Aorta (tissue), 5 donors: ENCODE data around the gene PHIP. TPM values are rescaled to one million over a fixed set of nuclear protein-coding genes. Genes with fewer than 3 reads are reported as not detected.
A peak's percentile ranks its signal among the peaks of the same experiment; 100 is the strongest.

Experiments
- ATAC-seq: fragments of 200-7000 bp; cut with Tn5 transposase; one replicate; pipeline ENCODE4 v1.9.1; 2022; ENCODE audit warnings: moderate library complexity; ENCODE audit not compliant: low FRiP score
- DNase-seq, 2 donors: peaks; one replicate each; pipeline ENCODE4 v3.0.0-alpha.2; 2020
- H3K27ac ChIP-seq, 2 donors: one replicate each; pipeline ENCODE4 v1.5.1; 2013; ENCODE audit warnings: low read length in 2 of 2, mild to moderate bottlenecking in 2 of 2, moderate library complexity in 2 of 2, control low read depth in 1 of 2, inconsistent platforms in 1 of 2, low read depth in 1 of 2
- H3K27me3 ChIP-seq, 2 donors: one replicate each; pipeline ENCODE4 v1.6.1; 2013; ENCODE audit warnings: control low read depth in 1 of 2, low read length in 1 of 2, mild to moderate bottlenecking in 1 of 2, moderate library complexity in 1 of 2; ENCODE audit not compliant: insufficient read depth in 2 of 2, control insufficient read depth in 1 of 2
- H3K36me3 ChIP-seq, 2 donors: one replicate each; pipeline ENCODE4 v1.6.1; 2013; ENCODE audit warnings: control low read depth in 1 of 2, low read length in 1 of 2, mild to moderate bottlenecking in 1 of 2; ENCODE audit not compliant: insufficient read depth in 2 of 2, control insufficient read depth in 1 of 2
- H3K4me1 ChIP-seq, 2 donors: one replicate each; pipeline ENCODE4 v1.6.1; 2013; ENCODE audit warnings: low read length in 2 of 2, control low read depth in 1 of 2, mild to moderate bottlenecking in 1 of 2, moderate library complexity in 1 of 2; ENCODE audit not compliant: insufficient read depth in 2 of 2, control insufficient read depth in 1 of 2
- H3K4me3 ChIP-seq, 2 donors: one replicate each; pipeline ENCODE4 v1.5.1; 2013; ENCODE audit warnings: low read length in 2 of 2, control low read depth in 1 of 2, mild to moderate bottlenecking in 1 of 2
- H3K9me3 ChIP-seq: one replicate; pipeline ENCODE4 v1.6.1; 2013; ENCODE audit warnings: mild to moderate bottlenecking, low read length; ENCODE audit not compliant: control insufficient read depth
- WGBS, 2 donors: extraction: QIAGEN DNeasy Blood & Tissue Kit; methylation state at CpG; one replicate each; pipeline ENCODE4 v1.1.7; 2013; 5-methylcytosine and 5-hydroxymethylcytosine counted together
- intact Hi-C, 2 donors: fragments of 100-400 bp; cut with DNase I; formaldehyde crosslinking; loops; one replicate each; pipeline versions ENCODE4 v1.14.2 to v1.15.0; 2022
- long read RNA-seq, 2 donors: library from polyadenylated mRNA; unstranded; transcript quantifications; one replicate each; pipeline ENCODE4 v2.0.0, GENCODE V29; 2020 to 2021
- polyA plus RNA-seq, 2 donors: library from polyadenylated mRNA; stranded (reverse); fragments of 200-250 nt; gene quantifications; one replicate each; pipeline ENCODE4 v1.2.3, GENCODE V29; 2013
- total RNA-seq, 2 donors: library from RNA; stranded (reverse); fragmentation: NEBNext Ultra II Directional; extraction: Animal tissue kit (Norgen Biotek cat#: 25700); gene quantifications; one replicate each; pipeline ENCODE4 v1.2.1, GENCODE V29; 2021
- donor health status: healthy with polysubstance abuse.
- donor health status: Bipolar disorder and iron deficiency.
- donor health status: DM: no; HTN: no; CAD: no.
- donor health status: DM: no; HTN: no; CAD: no.
- donor health status: DM: yes; HTN: yes; CAD: no.

The PHIP gene
- total RNA-seq, result 10 to 100 TPM; 31.5 to 38.0 TPM
- polyA plus RNA-seq, result 10 to 100 TPM in 1 of 2 donors, 1 to 10 TPM in 1; 2.9 to 10.5 TPM
- long read RNA-seq, donor 1, partial matches to known transcripts, result 185 of 217 reads
- long read RNA-seq, donor 1, other reads (novel, unspliced or antisense), result 32 of 217 reads
- long read RNA-seq, donor 2, partial matches to known transcripts, result 31 of 47 reads
- long read RNA-seq, donor 2, other reads (novel, unspliced or antisense), result 16 of 47 reads

- ATAC-seq, result peak; percentile 97
- Histone ChIP-seq H3K4me1 (no peaks in the 10 kb centered on the region), H3K27me3 (no peaks in the 10 kb centered on the region), H3K36me3 (no peaks in the 10 kb centered on the region), H3K4me3 (peak within 1 kb of the TSS; percentile 97 to 100), H3K27ac (peak within 1 kb of the TSS; percentile 72 to 87), H3K9me3 (no peaks in the 10 kb centered on the region)
- DNase-seq, result peak; percentile 97 to 98
- intact Hi-C loops, result loop anchor here (1.0 to 10.0 kb wide), 4 partner anchors 156 to 1614 kb away; partner anchors contain the start of genes HMGN3 (in 2 of the 2), LCA5 (in 2 of the 2) and HTR1B (in 1 of the 2)
- 0% methylated on average over 51 to 73 of the region's 73 CpGs for WGBS, 2 donors
Measured at GRCh38 chr6:79078075-79078969, at the start of gene PHIP. TSS of gene PHIP (minus strand) at chr6:79078254. CDS start at chr6:79078068, 186 bp downstream.

GRCh38 chr6:79127660-79128059, 49.6 kb upstream of the PHIP start:
- ATAC-seq, result no peak
- H3K9me3 ChIP-seq, result no peaks in the 10 kb centered on the region

GRCh38 chr6:79119217-79119616, 41.2 kb upstream of the PHIP start:
- no peak overlapping the region for H3K4me3 ChIP-seq
- no peak for DNase-seq
- H3K27me3 ChIP-seq, result no peaks in the 10 kb centered on the region
- H3K27ac ChIP-seq, result no peak overlapping the region
- no peaks in the 10 kb centered on the region for H3K9me3 ChIP-seq
- H3K4me1 ChIP-seq, result no peaks in the 10 kb centered on the region
- 64 to 73% methylated on average over 1 of the region's 1 CpG for WGBS, 2 donors
- intact Hi-C loops, result no loop called here
- no peak for ATAC-seq
- H3K36me3 ChIP-seq, result no peaks in the 10 kb centered on the region

More at GRCh38 chr6:79127660-79128059, 49.6 kb upstream of the PHIP start:
- Histone ChIP-seq H3K27me3 (no peaks in the 10 kb centered on the region), H3K36me3 (no peaks in the 10 kb centered on the region), H3K4me1 (no peaks in the 10 kb centered on the region), H3K4me3 (no peak overlapping the region), H3K27ac (no peak overlapping the region)
- intact Hi-C loops, result no loop called here
- no peak for DNase-seq

- H3K27ac ChIP-seq, result no peak overlapping the region
- DNase-seq, result no peak
- H3K9me3 ChIP-seq, result no peaks in the 10 kb centered on the region
- H3K27me3 ChIP-seq, result no peaks in the 10 kb centered on the region
- 86 to 95% methylated on average over 2 of the region's 2 CpGs for WGBS, 2 donors
- no peaks in the 10 kb centered on the region for H3K36me3 ChIP-seq
- ATAC-seq, result no peak
- intact Hi-C loops, result no loop called here
- no peak overlapping the region for H3K4me3 ChIP-seq
- no peaks in the 10 kb centered on the region for H3K4me1 ChIP-seq
Measured at GRCh38 chr6:79117752-79118151, 39.7 kb upstream of the PHIP start.

- intact Hi-C loops, result no loop called here
- Histone ChIP-seq H3K4me3 (no peak overlapping the region), H3K36me3 (no peaks in the 10 kb centered on the region), H3K4me1 (no peaks in the 10 kb centered on the region), H3K27ac (no peak overlapping the region), H3K9me3 (no peaks in the 10 kb centered on the region), H3K27me3 (no peaks in the 10 kb centered on the region)
- DNase-seq (no peak), ATAC-seq (no peak)
- WGBS, 2 donors, result 9% methylated on average over 2 of the region's 2 CpGs
Measured at GRCh38 chr6:79115553-79116182, 37.6 kb upstream of the PHIP start.

GRCh38 chr6:79111549-79111948, 33.5 kb upstream of the PHIP start:
- Histone ChIP-seq H3K9me3 (no peaks in the 10 kb centered on the region), H3K4me1 (no peaks in the 10 kb centered on the region), H3K36me3 (no peaks in the 10 kb centered on the region), H3K4me3 (no peak overlapping the region), H3K27me3 (no peaks in the 10 kb centered on the region), H3K27ac (no peak overlapping the region)
- intact Hi-C loops, result no loop called here
- DNase-seq (no peak), ATAC-seq (no peak)

GRCh38 chr6:79101164-79101563, 23.1 kb upstream of the PHIP start:
- no peak overlapping the region for H3K27ac ChIP-seq
- H3K4me1 ChIP-seq, result no peaks in the 10 kb centered on the region
- 90 to 91% methylated on average over 2 of the region's 2 CpGs for whole genome bisulfite sequencing, 2 donors
- H3K27me3 ChIP-seq, result no peaks in the 10 kb centered on the region
- intact Hi-C loops, result no loop called here
- no peak for ATAC-seq
- DNase-seq, result no peak
- H3K4me3 ChIP-seq, result no peak overlapping the region
- peaks cover 3% of the 10 kb centered on the region for H3K9me3 ChIP-seq
- H3K36me3 ChIP-seq, result no peaks in the 10 kb centered on the region

- ATAC-seq (no peak), DNase-seq (no peak)
- 89% methylated on average over 2 of the region's 2 CpGs for WGBS, 2 donors
- H3K9me3 ChIP-seq, result peaks cover 3% of the 10 kb centered on the region
- H3K27me3 ChIP-seq, result no peaks in the 10 kb centered on the region
- intact Hi-C loops, result no loop called here
- no peak overlapping the region for H3K4me3 ChIP-seq
- H3K36me3 ChIP-seq, result no peaks in the 10 kb centered on the region
- H3K27ac ChIP-seq, result no peak overlapping the region
- no peaks in the 10 kb centered on the region for H3K4me1 ChIP-seq
Measured at GRCh38 chr6:79100304-79100703, 22.2 kb upstream of the PHIP start.
